ENCODE data around the gene STAG3. TPM values are rescaled to one million over a fixed set of nuclear protein-coding genes. Genes with fewer than 3 reads are reported as not detected.
"Not testable (repeated sequence)": the region's sequence is repeated elsewhere in the genome, so short reads cannot be mapped to it uniquely, and the experiment has no call there.

The STAG3 gene
- total RNA-seq, 1 donor from 2014 or later, result 1.9 TPM

DNA sequence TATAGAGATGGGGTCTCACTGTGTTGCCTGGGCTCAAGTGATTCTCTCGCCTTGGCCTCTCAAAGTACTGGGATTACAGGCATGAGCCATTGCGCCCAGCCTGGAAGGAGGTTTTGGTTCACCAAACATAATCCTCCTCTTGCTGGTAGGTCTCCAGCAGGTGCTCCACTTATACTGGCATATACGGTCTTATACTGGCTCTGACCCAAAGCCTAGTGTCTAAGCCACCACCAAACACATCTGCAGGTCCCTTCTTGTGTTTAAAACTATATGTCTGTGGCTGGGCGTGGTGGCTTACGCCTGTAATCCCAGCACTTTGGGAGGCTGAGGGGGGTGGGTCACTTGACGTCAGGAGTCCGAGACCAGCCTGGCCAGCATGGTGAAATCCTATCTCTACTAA, 45.6 kb upstream of the STAG3 start:
- H3K27ac Mint-ChIP-seq (ENCODE audit: unreplicated experiment), result no peak overlapping the region
- H3K9me3 Mint-ChIP-seq (ENCODE audit: unreplicated experiment), result no peaks in the 10 kb centered on the region
- TF ChIP-seq, protein P1, sequence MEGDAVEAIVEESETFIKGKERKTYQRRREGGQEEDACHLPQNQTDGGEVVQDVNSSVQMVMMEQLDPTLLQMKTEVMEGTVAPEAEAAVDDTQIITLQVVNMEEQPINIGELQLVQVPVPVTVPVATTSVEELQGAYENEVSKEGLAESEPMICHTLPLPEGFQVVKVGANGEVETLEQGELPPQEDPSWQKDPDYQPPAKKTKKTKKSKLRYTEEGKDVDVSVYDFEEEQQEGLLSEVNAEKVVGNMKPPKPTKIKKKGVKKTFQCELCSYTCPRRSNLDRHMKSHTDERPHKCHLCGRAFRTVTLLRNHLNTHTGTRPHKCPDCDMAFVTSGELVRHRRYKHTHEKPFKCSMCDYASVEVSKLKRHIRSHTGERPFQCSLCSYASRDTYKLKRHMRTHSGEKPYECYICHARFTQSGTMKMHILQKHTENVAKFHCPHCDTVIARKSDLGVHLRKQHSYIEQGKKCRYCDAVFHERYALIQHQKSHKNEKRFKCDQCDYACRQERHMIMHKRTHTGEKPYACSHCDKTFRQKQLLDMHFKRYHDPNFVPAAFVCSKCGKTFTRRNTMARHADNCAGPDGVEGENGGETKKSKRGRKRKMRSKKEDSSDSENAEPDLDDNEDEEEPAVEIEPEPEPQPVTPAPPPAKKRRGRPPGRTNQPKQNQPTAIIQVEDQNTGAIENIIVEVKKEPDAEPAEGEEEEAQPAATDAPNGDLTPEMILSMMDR (IDR thresholded peaks at IDR 0.05; ENCODE audit: unreplicated experiment), result no peak
- peaks cover 3% of the 10 kb centered on the region for H3K4me1 Mint-ChIP-seq (ENCODE audit: unreplicated experiment)
- DNase-seq (ENCODE audit: low spot score), result no peak
- no peak overlapping the region for H3K4me3 Mint-ChIP-seq (ENCODE audit: unreplicated experiment)
- H3K27me3 Mint-ChIP-seq (ENCODE audit: unreplicated experiment), result no peaks in the 10 kb centered on the region
- no peaks in the 10 kb centered on the region for H3K36me3 Mint-ChIP-seq (ENCODE audit: low read depth, unreplicated experiment)

DNA sequence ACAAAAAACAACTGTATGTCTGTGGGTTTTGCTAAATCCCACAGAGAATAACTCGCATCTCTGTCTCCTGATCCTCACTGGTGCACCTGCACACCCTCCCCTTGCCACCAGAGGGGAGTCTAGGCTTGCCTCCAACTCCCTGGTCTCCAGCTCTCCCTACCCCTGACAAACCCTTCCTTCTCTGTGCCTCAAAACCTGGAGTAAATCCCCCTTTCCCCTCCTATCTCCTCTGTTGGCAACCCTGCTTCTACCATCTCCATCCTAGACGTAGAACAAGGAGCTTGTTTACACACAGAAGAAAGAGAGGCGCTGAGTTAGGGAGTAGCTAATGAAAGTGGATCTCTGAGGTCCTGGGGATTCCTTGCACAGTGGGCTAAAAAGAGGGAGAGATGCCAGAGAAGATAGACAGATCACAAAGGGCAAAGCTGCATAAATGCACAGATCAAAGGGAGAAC, 45.0 kb upstream of the STAG3 start:
- Mint-ChIP-seq H3K9me3 (ENCODE audit: unreplicated experiment) (no peaks in the 10 kb centered on the region), H3K36me3 (ENCODE audit: low read depth, unreplicated experiment) (no peaks in the 10 kb centered on the region), H3K27ac (ENCODE audit: unreplicated experiment) (no peak overlapping the region), H3K4me1 (ENCODE audit: unreplicated experiment) (peaks cover 3% of the 10 kb centered on the region), H3K27me3 (ENCODE audit: unreplicated experiment) (no peaks in the 10 kb centered on the region), H3K4me3 (ENCODE audit: unreplicated experiment) (peak overlapping the region; percentile 49)
- TF ChIP-seq, protein P1 (IDR thresholded peaks at IDR 0.05; ENCODE audit: unreplicated experiment), result peak; percentile 58
- DNase-seq (ENCODE audit: low spot score), result peak; percentile 70

DNA sequence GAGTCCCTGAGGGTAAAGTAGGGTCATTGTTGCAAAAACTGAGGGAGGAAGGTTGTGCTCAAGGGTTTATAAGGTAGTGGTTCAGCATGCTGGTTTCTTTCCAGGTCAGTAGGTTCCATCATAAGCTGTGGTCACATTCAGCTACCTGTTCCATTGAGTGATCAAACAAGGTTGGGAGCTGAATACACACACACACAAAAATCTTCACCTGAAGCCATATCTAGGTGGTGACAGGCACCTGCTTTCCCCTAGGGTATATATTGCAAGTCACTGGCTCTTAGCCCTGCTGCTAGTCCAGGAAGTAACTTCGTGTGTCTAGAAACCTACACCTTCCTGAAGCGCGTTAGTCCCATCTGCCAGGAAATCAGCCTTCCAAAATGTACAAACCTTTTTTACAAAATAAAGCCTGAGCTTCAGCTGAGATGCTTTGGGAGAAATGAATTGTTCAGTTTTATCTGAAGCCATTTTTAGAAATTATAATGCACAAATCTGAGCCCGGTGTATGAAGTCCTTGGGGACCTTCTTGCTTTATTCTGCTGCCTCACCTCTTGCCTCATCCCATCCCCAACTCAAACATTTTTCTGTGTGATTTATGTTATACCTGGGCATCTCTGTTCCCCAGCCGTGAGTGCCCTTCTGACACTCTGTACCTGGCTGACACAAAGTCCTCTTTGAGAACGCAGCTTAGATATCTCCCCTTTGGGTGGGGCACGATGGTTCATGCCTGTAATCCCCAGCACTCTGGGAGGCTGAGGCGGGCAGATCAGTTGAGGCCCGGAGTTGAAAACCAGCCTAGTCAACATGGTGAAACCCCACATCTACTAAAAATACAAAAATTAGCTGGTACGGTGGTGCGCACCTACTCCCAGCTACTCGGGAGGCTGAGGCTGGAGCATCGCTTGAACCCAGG, 39.6 kb upstream of the STAG3 start:
- Mint-ChIP-seq H3K4me1 (ENCODE audit: unreplicated experiment) (no peaks in the 10 kb centered on the region), H3K9me3 (ENCODE audit: unreplicated experiment) (no peaks in the 10 kb centered on the region), H3K27ac (ENCODE audit: unreplicated experiment) (no peak overlapping the region), H3K27me3 (ENCODE audit: unreplicated experiment) (no peaks in the 10 kb centered on the region), H3K36me3 (ENCODE audit: low read depth, unreplicated experiment) (no peaks in the 10 kb centered on the region), H3K4me3 (ENCODE audit: unreplicated experiment) (no peak overlapping the region)
- TF ChIP-seq, protein P1 (IDR thresholded peaks at IDR 0.05; ENCODE audit: unreplicated experiment), result no peak
- no peak for DNase-seq (ENCODE audit: low spot score)

DNA sequence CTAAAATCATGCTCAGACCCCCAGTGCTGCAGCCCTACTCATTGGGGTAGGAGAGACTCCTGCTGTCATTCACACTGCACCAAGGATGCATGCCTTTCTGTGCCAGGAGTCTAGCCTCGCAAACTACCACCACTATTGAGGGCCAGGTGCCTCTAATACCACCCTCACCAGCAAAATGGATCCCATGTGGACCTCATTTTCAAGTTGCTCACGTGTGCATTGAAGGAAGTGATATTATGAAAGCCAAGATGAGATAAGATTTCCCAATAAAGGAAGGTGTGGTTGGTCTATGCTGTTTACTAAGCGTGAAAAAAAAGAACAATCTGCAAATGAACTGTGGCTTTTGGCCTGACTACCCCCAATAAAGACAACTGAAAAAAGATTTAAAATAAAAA, 36.2 kb upstream of the STAG3 start:
- Mint-ChIP-seq H3K4me1 (ENCODE audit: unreplicated experiment) (no peaks in the 10 kb centered on the region), H3K27me3 (ENCODE audit: unreplicated experiment) (no peaks in the 10 kb centered on the region), H3K36me3 (ENCODE audit: low read depth, unreplicated experiment) (no peaks in the 10 kb centered on the region), H3K9me3 (ENCODE audit: unreplicated experiment) (no peaks in the 10 kb centered on the region), H3K4me3 (ENCODE audit: unreplicated experiment) (no peak overlapping the region), H3K27ac (ENCODE audit: unreplicated experiment) (no peak overlapping the region)
- TF ChIP-seq, protein P1 (IDR thresholded peaks at IDR 0.05; ENCODE audit: unreplicated experiment), result no peak
- DNase-seq (ENCODE audit: low spot score), result no peak

DNA sequence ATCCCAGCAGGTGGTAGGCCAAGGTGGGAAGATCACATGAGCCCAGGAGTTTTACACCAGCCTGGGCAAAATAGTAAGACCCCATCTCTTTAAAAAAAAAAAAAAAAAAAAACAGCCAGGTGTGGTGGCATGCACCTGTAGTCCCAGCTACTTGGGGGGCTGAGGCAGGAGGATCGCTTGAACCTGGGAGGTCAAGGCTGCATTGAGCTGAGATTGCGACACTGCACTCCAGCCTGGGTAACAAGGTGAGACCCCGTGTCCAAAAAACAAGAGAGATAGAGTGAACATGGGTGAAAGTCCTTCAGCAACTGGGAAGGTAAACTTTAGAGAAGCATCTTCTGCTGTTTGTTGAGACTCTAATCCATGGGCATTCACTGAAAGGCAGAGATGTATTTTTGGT, 35.3 kb upstream of the STAG3 start:
- no peaks in the 10 kb centered on the region for H3K27me3 Mint-ChIP-seq (ENCODE audit: unreplicated experiment)

DNA sequence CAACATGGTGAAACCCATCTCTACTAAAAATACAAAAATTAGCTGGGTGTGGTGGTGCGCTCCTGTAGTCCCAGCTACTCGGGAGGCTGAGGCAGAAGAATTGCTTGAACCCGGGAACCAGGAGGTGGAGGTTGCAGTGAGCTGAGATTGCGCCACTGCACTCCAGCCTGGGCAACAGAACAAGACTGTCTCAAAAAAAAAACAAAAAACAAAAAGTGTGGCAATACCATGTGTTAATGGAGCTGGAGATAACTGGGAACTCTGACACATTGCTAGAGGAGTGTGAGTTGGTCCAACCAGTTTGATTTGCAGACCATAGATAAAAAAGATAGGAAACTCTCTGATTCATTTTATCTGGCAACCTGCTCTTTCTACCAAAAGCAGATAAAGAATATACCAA, 31.4 kb upstream of the STAG3 start:
- not testable (repeated sequence) for H3K4me3 Mint-ChIP-seq (ENCODE audit: unreplicated experiment); H3K27ac Mint-ChIP-seq (ENCODE audit: unreplicated experiment); DNase-seq (ENCODE audit: low spot score); H3K9me3 Mint-ChIP-seq (ENCODE audit: unreplicated experiment); H3K36me3 Mint-ChIP-seq (ENCODE audit: low read depth, unreplicated experiment); H3K27me3 Mint-ChIP-seq (ENCODE audit: unreplicated experiment); H3K4me1 Mint-ChIP-seq (ENCODE audit: unreplicated experiment)

More for the DNA sequence above, 35.3 kb upstream of the STAG3 start:
- TF ChIP-seq, protein P1 (IDR thresholded peaks at IDR 0.05; ENCODE audit: unreplicated experiment), result no peak
- no peak overlapping the region for H3K4me3 Mint-ChIP-seq (ENCODE audit: unreplicated experiment)
- no peak overlapping the region for H3K27ac Mint-ChIP-seq (ENCODE audit: unreplicated experiment)
- DNase-seq (ENCODE audit: low spot score), result no peak
- no peaks in the 10 kb centered on the region for H3K9me3 Mint-ChIP-seq (ENCODE audit: unreplicated experiment)
- H3K4me1 Mint-ChIP-seq (ENCODE audit: unreplicated experiment), result no peaks in the 10 kb centered on the region
- no peaks in the 10 kb centered on the region for H3K36me3 Mint-ChIP-seq (ENCODE audit: low read depth, unreplicated experiment)
